Mucosa of stomach (tissue), 1 donor: ENCODE results near the gene DCP2.
A peak's percentile ranks its signal among the peaks of the same experiment; 100 is the strongest.

ENCODE experiments used
- H3K27me3 ChIP-seq: one replicate; pipeline ENCODE4 v1.7.0; 2013; ENCODE audit warnings: mild to moderate bottlenecking, low read length; ENCODE audit not compliant: control insufficient read depth, insufficient read depth
- H3K36me3 ChIP-seq: one replicate; pipeline ENCODE4 v1.7.0; 2013; ENCODE audit warnings: low read length; ENCODE audit not compliant: control insufficient read depth, insufficient read depth
- H3K4me1 ChIP-seq: one replicate; pipeline ENCODE4 v1.7.0; 2013; ENCODE audit warnings: mild to moderate bottlenecking, low read length; ENCODE audit not compliant: control insufficient read depth, insufficient read depth
- H3K4me3 ChIP-seq: one replicate; pipeline ENCODE4 v1.7.0; 2013; ENCODE audit warnings: low read length
- H3K9ac ChIP-seq: one replicate; pipeline ENCODE4 v1.7.0; 2013; ENCODE audit warnings: mild to moderate bottlenecking, low read length, moderate library complexity
- H3K9me3 ChIP-seq: one replicate; pipeline ENCODE4 v1.7.0; 2013; ENCODE audit warnings: mild to moderate bottlenecking, low read length, moderate library complexity; ENCODE audit not compliant: control insufficient read depth
- donor health status: Pancreatic carcinoma.

DCP2 gene

DNA sequence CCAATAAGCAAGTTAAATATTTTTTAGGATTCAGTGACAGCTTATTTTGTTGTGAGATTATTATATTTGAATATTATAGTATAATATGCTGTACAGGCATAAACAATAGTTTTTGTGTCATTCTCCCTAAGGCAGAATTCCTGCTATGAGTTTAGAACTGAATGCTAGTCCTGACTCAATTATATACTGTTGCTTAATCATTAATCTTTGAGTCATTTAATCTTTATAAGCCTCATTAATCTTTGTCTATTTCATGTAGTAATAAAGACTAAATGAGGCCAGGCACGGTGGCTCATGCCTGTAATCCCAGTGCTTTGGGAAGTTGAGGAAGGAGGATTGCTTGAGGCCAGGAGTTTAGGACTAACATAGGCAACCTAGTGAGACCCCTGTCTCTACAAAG, 3.6 kb upstream of the DCP2 start:
- no peaks in the 10 kb centered on the region for H3K27me3 ChIP-seq
- H3K4me3 ChIP-seq = no peak overlapping the region
- H3K9me3 ChIP-seq = no peaks in the 10 kb centered on the region
- H3K4me1 ChIP-seq = no peaks in the 10 kb centered on the region
- H3K9ac ChIP-seq = no peak overlapping the region
- H3K36me3 ChIP-seq = no peaks in the 10 kb centered on the region

DNA sequence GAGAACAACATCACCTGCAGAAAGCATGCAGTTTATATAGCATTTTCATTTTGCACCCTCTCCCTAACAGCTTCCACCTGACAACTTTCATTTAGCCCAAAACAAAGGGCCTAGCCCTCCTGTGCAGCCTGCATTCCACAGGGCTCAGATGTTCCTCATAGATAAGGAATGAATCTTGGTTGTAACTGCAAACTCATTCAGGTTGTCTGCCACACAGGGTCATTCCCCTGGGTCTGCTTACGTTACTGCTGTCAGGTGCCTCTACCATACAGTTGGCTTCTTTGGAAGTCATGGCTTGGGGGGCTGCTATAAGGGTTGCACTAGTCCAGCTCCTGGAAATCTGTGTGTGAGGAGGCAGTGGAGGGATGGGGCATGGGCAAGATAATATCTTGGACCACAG, 2.7 kb upstream of the DCP2 start:
- Histone ChIP-seq H3K27me3 (no peaks in the 10 kb centered on the region), H3K9ac (no peak overlapping the region), H3K4me1 (no peaks in the 10 kb centered on the region), H3K36me3 (no peaks in the 10 kb centered on the region), H3K4me3 (no peak overlapping the region), H3K9me3 (no peaks in the 10 kb centered on the region)

GRCh38 chr5:112974901-112975300, 1.7 kb upstream of the DCP2 start:
- no peak overlapping the region for H3K4me3 ChIP-seq
- H3K9ac ChIP-seq = no peak overlapping the region
- H3K27me3 ChIP-seq = no peaks in the 10 kb centered on the region
- H3K36me3 ChIP-seq = no peaks in the 10 kb centered on the region
- H3K9me3 ChIP-seq = no peaks in the 10 kb centered on the region
- H3K4me1 ChIP-seq = no peaks in the 10 kb centered on the region

GRCh38 chr5:112975721-112976431, 722 bp upstream of the DCP2 start:
- H3K9ac ChIP-seq = peak overlapping the region; percentile 91

GRCh38 chr5:112977440-112977861, 853 bp downstream of the DCP2 start:
- no peaks in the 10 kb centered on the region for H3K36me3 ChIP-seq
- H3K27me3 ChIP-seq = no peaks in the 10 kb centered on the region
- H3K9ac ChIP-seq = peak overlapping the region; percentile 91
- H3K4me3 ChIP-seq = peak overlapping the region; percentile 53
- H3K4me1 ChIP-seq = no peaks in the 10 kb centered on the region
- no peaks in the 10 kb centered on the region for H3K9me3 ChIP-seq

More at GRCh38 chr5:112975721-112976431, 722 bp upstream of the DCP2 start:
- no peaks in the 10 kb centered on the region for H3K36me3 ChIP-seq
- peak overlapping the region; percentile 53 for H3K4me3 ChIP-seq
- H3K27me3 ChIP-seq = no peaks in the 10 kb centered on the region
- H3K9me3 ChIP-seq = no peaks in the 10 kb centered on the region
- H3K4me1 ChIP-seq = no peaks in the 10 kb centered on the region

DNA sequence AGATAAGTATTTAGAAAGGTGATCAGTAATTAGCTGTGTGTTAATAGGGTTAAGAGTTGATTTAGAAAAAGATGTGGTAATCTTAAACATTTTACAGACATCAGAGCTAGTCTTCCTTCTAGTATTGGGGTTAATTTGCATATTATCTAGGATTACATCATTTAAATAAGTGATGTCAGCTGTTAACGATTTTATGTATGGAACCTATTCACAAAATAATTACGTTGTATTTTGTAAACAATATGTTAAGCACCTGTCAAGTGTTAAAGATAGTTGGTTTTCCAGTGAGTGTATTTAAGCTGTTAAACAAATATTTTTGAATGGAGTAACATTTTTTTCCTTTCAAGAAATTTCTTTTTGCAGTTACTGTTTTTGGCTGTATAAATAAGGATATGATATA, 2.2 kb downstream of the DCP2 start:
- Histone ChIP-seq H3K4me1 (no peaks in the 10 kb centered on the region), H3K9me3 (no peaks in the 10 kb centered on the region), H3K9ac (no peak overlapping the region), H3K4me3 (no peak overlapping the region), H3K36me3 (no peaks in the 10 kb centered on the region), H3K27me3 (no peaks in the 10 kb centered on the region)

- Histone ChIP-seq H3K27me3 (no peaks in the 10 kb centered on the region), H3K4me3 (no peak overlapping the region), H3K9ac (no peak overlapping the region), H3K9me3 (no peaks in the 10 kb centered on the region), H3K4me1 (no peaks in the 10 kb centered on the region), H3K36me3 (no peaks in the 10 kb centered on the region)
These were observed 3.1 kb downstream of the DCP2 start for GRCh38 chr5:112979723-112980122.

DNA sequence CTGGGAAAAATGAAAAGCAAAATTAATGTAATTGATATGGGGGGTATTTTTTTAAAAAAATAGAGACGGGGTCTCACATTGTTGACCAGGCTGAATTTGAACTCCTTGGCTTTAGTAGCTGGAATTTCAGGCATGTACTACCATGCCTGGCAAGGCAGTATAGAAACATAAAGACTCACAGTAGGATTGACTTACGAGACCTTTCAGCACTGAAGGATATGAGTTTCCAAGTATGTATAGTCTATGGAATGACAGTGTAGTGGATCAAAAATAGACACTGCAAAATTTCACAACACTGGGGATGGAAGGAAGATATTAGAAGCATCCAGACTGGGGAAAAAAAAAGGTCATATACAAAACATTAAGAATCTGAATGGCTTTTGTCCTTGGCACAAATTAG, 6.8 kb downstream of the DCP2 start:
- no peak overlapping the region for H3K4me3 ChIP-seq
- no peaks in the 10 kb centered on the region for H3K36me3 ChIP-seq
- H3K9me3 ChIP-seq = no peaks in the 10 kb centered on the region
- no peaks in the 10 kb centered on the region for H3K4me1 ChIP-seq
- no peak overlapping the region for H3K9ac ChIP-seq
- no peaks in the 10 kb centered on the region for H3K27me3 ChIP-seq

DNA sequence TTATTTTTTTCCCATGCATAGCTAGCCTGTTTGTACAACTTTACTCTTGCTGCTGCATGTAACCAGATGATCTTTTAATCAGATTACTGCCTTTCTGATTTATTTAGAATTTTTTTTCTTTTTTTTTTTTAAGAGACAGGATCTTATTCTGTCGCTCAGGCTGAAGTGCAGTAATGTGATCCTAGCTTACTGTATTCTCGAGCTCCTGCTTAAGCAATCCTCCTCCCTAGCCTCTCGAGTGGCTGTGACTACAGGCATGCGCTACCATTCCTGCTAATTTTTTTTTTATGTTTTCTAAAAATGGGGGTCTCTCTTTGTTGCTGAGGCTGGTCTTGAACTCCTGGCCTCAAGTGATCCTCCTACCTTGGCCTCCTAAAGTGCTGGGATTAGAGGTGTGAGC, 9.6 kb downstream of the DCP2 start:
- H3K4me3 ChIP-seq = no peak overlapping the region
- H3K27me3 ChIP-seq = no peaks in the 10 kb centered on the region
- H3K9ac ChIP-seq = no peak overlapping the region
- no peaks in the 10 kb centered on the region for H3K4me1 ChIP-seq
- no peaks in the 10 kb centered on the region for H3K9me3 ChIP-seq
- no peaks in the 10 kb centered on the region for H3K36me3 ChIP-seq

- Histone ChIP-seq H3K4me3 (no peak overlapping the region), H3K27me3 (no peaks in the 10 kb centered on the region), H3K4me1 (peaks cover 7% of the 10 kb centered on the region), H3K9me3 (no peaks in the 10 kb centered on the region), H3K36me3 (no peaks in the 10 kb centered on the region), H3K9ac (no peak overlapping the region)
These were observed 19.4 kb downstream of the DCP2 start for GRCh38 chr5:112995764-112996618.

DNA sequence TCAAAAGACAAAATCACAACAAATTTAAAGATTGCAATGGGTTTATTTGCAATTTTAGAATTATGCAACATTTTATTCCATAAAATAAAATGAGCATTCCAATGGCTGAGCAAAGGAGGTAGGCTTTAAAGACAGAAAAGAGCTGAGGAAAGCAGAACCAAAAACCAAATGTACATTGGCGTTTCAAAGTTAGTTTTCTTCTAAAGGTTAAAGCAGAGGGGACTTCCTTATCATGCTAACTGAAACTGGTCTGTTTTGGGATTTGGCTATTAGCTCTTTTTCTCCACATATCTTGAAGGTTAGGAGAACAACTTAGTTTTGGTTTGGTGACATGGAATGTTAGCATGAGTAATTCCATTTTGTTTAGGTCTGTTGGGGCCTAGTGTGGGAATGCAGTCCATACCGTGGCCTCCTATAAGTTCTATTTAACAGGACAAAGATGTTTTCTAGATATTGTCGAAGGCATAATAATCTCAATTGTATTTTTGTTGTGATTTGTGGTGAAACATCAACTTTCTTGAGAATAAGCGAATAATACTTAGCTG, 20.3 kb downstream of the DCP2 start:
- Histone ChIP-seq H3K27me3 (no peaks in the 10 kb centered on the region), H3K36me3 (no peaks in the 10 kb centered on the region)

GRCh38 chr5:112998296-112998695, 21.7 kb downstream of the DCP2 start:
- H3K27me3 ChIP-seq = no peaks in the 10 kb centered on the region
- no peaks in the 10 kb centered on the region for H3K36me3 ChIP-seq
- H3K9me3 ChIP-seq = no peaks in the 10 kb centered on the region
- H3K9ac ChIP-seq = no peak overlapping the region
- peaks cover 7% of the 10 kb centered on the region for H3K4me1 ChIP-seq
- H3K4me3 ChIP-seq = no peak overlapping the region

More for the DNA sequence above, 20.3 kb downstream of the DCP2 start:
- Histone ChIP-seq H3K9me3 (no peaks in the 10 kb centered on the region), H3K4me3 (no peak overlapping the region), H3K4me1 (peaks cover 7% of the 10 kb centered on the region), H3K9ac (no peak overlapping the region)
